HL-60 (cell line): Measurements from ENCODE around the gene KANK4.

Experiments
- DNase-seq, 2 experiments: peaks; one replicate each; pipeline ENCODE4 v3.0.0-alpha.2; 2010 to 2020; ENCODE audit warnings: low read depth in 1 of 2, low spot score in 1 of 2
- H3K27ac ChIP-seq: fragments of 250-450 bp; sonication (Bioruptor Pico); replicated peaks from 2 replicates; pipeline ENCODE4 v1.5.1; 2020; ENCODE audit warnings: mild to moderate bottlenecking, moderate library complexity
- H3K27me3 ChIP-seq: fragments of 250-450 bp; sonication (Bioruptor Pico); 2 replicates; pipeline ENCODE4 v1.5.1; 2021; ENCODE audit warnings: mild to moderate bottlenecking, moderate library complexity; ENCODE audit not compliant: insufficient read depth, poor library complexity, severe bottlenecking
- H3K4me3 ChIP-seq: replicated peaks from 2 replicates; pipeline ENCODE4 v1.5.1; 2011; ENCODE audit warnings: mild to moderate bottlenecking, control low read depth, low read length; ENCODE audit not compliant: insufficient read depth
- GABPA ChIP-seq: IDR thresholded peaks from 2 replicates; pipeline ENCODE4 v1.6.1; 2012; ENCODE audit warnings: low read depth
- POLR2AphosphoS5 ChIP-seq: IDR thresholded peaks from 2 replicates; pipeline ENCODE4 v1.6.1; 2012; ENCODE audit warnings: low read depth
- SPI1 ChIP-seq: IDR thresholded peaks from 2 replicates; pipeline ENCODE4 v1.6.1; 2012; ENCODE audit warnings: low read depth, mild to moderate bottlenecking, borderline replicate concordance
- TF ChIP-seq, protein P1 (sequence below): IDR thresholded peaks from 2 replicates; pipeline ENCODE4 v1.6.1; 2012; ENCODE audit warnings: low read depth; ENCODE audit not compliant: insufficient replicate concordance
- TF ChIP-seq, protein P2 (sequence below): IDR thresholded peaks from one replicate; pipeline ENCODE4 v1.5.1; 2011; ENCODE audit warnings: low read length, control low read depth, inconsistent platforms; ENCODE audit not compliant: insufficient read depth

Gene KANK4

DNA sequence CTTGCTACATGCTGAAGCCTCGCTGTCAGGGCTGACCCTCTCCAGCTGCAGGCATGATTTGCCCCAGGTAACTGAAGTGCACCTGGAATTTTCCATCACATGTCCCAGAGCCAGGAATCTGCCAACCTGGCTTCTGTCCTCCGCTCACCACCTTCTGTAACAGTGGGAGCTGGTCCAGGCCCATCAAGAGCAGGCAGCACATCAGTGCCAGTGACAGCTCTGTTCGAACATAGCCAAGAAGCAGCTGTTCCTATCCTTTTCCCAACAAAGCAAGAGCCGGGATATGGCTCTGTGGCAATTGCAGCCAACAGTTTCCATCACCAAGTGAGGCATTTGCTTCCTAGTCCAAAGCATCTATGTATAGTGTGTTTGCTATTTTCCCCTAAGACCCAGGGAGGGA, 42.2 kb upstream of the KANK4 start:
- Histone ChIP-seq H3K4me3 (no peak overlapping the region), H3K27me3 (no peaks in the 10 kb centered on the region), H3K27ac (no peak overlapping the region)
- DNase-seq: no peak
- TF ChIP-seq, protein P1, sequence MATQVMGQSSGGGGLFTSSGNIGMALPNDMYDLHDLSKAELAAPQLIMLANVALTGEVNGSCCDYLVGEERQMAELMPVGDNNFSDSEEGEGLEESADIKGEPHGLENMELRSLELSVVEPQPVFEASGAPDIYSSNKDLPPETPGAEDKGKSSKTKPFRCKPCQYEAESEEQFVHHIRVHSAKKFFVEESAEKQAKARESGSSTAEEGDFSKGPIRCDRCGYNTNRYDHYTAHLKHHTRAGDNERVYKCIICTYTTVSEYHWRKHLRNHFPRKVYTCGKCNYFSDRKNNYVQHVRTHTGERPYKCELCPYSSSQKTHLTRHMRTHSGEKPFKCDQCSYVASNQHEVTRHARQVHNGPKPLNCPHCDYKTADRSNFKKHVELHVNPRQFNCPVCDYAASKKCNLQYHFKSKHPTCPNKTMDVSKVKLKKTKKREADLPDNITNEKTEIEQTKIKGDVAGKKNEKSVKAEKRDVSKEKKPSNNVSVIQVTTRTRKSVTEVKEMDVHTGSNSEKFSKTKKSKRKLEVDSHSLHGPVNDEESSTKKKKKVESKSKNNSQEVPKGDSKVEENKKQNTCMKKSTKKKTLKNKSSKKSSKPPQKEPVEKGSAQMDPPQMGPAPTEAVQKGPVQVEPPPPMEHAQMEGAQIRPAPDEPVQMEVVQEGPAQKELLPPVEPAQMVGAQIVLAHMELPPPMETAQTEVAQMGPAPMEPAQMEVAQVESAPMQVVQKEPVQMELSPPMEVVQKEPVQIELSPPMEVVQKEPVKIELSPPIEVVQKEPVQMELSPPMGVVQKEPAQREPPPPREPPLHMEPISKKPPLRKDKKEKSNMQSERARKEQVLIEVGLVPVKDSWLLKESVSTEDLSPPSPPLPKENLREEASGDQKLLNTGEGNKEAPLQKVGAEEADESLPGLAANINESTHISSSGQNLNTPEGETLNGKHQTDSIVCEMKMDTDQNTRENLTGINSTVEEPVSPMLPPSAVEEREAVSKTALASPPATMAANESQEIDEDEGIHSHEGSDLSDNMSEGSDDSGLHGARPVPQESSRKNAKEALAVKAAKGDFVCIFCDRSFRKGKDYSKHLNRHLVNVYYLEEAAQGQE: no peak
- TF ChIP-seq SPI1 (no peak), POLR2AphosphoS5 (no peak), GABPA (no peak)

DNA sequence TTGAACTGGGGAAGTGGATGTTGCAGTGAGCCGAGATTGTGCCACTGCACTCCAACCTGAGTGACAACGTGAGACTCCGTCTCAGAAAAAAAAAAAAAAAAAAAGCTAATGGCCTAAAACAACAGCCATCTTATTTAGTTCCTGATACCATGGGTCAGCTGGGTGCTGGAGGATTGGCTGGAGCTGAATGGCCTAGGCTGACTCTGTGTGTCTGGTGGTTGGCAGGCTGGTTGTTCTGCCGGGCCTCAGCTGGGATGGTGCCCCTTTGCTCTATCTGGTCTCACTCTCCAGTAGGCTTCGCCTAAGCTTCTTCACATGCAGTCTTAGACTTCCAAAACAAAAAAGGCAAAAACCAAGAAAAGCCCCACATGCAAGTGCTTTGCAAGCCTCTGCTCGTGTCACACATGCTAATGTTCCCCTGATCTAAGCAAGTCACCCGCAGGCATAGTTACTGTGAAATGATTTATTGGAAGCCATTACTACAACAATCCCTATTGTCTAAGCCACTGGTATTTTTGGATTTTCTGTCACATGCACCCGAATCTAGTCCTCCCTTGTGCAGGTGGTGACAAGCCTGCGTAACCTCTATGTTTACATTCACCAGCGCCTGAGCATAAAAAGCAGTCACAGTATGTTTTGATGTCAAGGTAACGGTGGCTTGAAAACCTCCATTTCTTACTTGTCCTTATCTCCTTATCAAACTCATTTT, 39.6 kb upstream of the KANK4 start:
- TF ChIP-seq, protein P2, sequence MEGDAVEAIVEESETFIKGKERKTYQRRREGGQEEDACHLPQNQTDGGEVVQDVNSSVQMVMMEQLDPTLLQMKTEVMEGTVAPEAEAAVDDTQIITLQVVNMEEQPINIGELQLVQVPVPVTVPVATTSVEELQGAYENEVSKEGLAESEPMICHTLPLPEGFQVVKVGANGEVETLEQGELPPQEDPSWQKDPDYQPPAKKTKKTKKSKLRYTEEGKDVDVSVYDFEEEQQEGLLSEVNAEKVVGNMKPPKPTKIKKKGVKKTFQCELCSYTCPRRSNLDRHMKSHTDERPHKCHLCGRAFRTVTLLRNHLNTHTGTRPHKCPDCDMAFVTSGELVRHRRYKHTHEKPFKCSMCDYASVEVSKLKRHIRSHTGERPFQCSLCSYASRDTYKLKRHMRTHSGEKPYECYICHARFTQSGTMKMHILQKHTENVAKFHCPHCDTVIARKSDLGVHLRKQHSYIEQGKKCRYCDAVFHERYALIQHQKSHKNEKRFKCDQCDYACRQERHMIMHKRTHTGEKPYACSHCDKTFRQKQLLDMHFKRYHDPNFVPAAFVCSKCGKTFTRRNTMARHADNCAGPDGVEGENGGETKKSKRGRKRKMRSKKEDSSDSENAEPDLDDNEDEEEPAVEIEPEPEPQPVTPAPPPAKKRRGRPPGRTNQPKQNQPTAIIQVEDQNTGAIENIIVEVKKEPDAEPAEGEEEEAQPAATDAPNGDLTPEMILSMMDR: no peak
- TF ChIP-seq, protein P1: no peak
- TF ChIP-seq SPI1 (no peak), GABPA (no peak), POLR2AphosphoS5 (no peak)
- Histone ChIP-seq H3K4me3 (no peak overlapping the region), H3K27me3 (no peaks in the 10 kb centered on the region), H3K27ac (no peak overlapping the region)
- no peak for DNase-seq

DNA sequence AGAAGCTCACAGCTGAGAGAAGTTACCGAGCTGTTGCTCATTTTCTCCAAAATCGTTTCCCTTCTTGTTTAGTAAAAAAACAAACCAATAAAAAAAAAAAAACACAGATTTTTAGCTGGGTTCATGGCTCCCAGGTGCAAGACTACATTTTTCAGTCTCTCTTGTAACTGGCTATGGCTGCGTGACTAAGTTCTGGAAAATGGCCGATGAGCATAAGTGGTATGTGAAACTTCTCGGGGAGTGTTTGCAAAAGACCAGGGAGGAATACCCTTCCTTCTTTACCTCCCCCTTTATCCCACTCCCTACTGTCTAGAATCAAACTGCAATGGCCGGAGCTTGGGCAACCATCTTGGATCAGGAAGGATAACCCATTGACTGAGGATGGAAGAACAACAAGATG, 38.7 kb upstream of the KANK4 start:
- TF ChIP-seq, protein P1: no peak
- TF ChIP-seq, protein P2: no peak
- TF ChIP-seq POLR2AphosphoS5 (no peak), GABPA (no peak), SPI1 (no peak)
- Histone ChIP-seq H3K4me3 (no peak overlapping the region), H3K27me3 (no peaks in the 10 kb centered on the region), H3K27ac (no peak overlapping the region)
- no peak for DNase-seq
